Measurements from ENCODE around the gene MICALL2.

DNA sequence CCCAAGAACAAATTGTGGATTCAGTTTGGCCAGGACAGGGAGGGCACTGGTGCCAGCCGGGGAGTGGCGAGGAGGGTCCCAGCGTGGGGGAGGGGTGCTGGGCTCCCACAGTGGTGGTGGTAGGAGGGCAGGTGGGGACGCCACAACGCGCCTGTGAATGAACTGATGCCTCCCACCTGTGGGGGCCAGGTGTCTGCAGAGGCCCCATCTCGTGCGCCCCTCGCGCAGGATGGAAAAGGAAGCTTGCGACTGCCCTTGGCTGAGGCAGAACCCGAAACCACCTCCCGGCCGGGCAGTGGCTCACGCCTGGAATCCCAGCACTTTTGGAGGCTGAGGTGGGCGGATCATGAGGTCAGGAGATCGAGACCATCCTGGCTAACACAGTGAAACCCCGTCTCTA, 72.0 kb downstream of the MICALL2 start:
- TF ChIP-seq, protein P1, sequence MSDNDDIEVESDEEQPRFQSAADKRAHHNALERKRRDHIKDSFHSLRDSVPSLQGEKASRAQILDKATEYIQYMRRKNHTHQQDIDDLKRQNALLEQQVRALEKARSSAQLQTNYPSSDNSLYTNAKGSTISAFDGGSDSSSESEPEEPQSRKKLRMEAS (IDR thresholded peaks at IDR 0.05), result no peak
- TF ChIP-seq, protein P2, sequence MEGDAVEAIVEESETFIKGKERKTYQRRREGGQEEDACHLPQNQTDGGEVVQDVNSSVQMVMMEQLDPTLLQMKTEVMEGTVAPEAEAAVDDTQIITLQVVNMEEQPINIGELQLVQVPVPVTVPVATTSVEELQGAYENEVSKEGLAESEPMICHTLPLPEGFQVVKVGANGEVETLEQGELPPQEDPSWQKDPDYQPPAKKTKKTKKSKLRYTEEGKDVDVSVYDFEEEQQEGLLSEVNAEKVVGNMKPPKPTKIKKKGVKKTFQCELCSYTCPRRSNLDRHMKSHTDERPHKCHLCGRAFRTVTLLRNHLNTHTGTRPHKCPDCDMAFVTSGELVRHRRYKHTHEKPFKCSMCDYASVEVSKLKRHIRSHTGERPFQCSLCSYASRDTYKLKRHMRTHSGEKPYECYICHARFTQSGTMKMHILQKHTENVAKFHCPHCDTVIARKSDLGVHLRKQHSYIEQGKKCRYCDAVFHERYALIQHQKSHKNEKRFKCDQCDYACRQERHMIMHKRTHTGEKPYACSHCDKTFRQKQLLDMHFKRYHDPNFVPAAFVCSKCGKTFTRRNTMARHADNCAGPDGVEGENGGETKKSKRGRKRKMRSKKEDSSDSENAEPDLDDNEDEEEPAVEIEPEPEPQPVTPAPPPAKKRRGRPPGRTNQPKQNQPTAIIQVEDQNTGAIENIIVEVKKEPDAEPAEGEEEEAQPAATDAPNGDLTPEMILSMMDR (IDR thresholded peaks at IDR 0.05; ENCODE audit: low read depth, low read length, missing input control), result no peak
- TF ChIP-seq EGR1 (IDR thresholded peaks at IDR 0.05; ENCODE audit: low read depth in 2 of 2) (no peak), JUND (IDR thresholded peaks at IDR 0.05) (no peak), YY1 (IDR thresholded peaks at IDR 0.05) (no peak), SP1 (IDR thresholded peaks at IDR 0.05) (no peak), HNF4G (IDR thresholded peaks at IDR 0.05) (no peak), TAF1 (conservative IDR thresholded peaks at IDR 0.05) (no peak)
- TF ChIP-seq, protein P3, sequence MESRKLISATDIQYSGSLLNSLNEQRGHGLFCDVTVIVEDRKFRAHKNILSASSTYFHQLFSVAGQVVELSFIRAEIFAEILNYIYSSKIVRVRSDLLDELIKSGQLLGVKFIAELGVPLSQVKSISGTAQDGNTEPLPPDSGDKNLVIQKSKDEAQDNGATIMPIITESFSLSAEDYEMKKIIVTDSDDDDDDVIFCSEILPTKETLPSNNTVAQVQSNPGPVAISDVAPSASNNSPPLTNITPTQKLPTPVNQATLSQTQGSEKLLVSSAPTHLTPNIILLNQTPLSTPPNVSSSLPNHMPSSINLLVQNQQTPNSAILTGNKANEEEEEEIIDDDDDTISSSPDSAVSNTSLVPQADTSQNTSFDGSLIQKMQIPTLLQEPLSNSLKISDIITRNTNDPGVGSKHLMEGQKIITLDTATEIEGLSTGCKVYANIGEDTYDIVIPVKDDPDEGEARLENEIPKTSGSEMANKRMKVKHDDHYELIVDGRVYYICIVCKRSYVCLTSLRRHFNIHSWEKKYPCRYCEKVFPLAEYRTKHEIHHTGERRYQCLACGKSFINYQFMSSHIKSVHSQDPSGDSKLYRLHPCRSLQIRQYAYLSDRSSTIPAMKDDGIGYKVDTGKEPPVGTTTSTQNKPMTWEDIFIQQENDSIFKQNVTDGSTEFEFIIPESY (IDR thresholded peaks at IDR 0.05), result no peak

Data from liver (tissue), 3 donors.